Panc1 (cell line): ENCODE data around the gene C20orf204. TPM values are rescaled to one million over a fixed set of nuclear protein-coding genes. Genes with fewer than 3 reads are reported as not detected.
"Not testable (repeated sequence)": the region's sequence is repeated elsewhere in the genome, so short reads cannot be mapped to it uniquely, and the experiment has no call there.

Source experiments
- ATAC-seq: fragments of 200-7000 bp; cut with Tn5 transposase; 2 replicates; pipeline ENCODE4 v1.9.1; 2020; ENCODE audit warnings: mild to moderate bottlenecking, moderate library complexity
- BruUV-seq: library from RNA; stranded (reverse); fragments of 400-500 nt; replicated peaks from 2 replicates; lab custom pipeline; 2021; lab: Mats Ljungman, UMichigan
- CTCF ChIA-PET: fragments of 300-600 bp; sonication (Branson Sonifier 250); formaldehyde crosslinking; loops from one replicate; lab custom pipeline; 2022; ENCODE audit warnings: antibody characterized with exemption; lab: Charles Lee
- POLR2A ChIA-PET: fragments of 300-600 bp; sonication (Branson Sonifier 250); formaldehyde crosslinking; loops from one replicate; lab custom pipeline; 2022; ENCODE audit warnings: antibody characterized with exemption; lab: Charles Lee
- DNase-seq: peaks from one replicate; pipeline ENCODE4 v3.0.0-alpha.2; 2010; ENCODE audit warnings: low read depth, low spot score
- H3K27ac ChIP-seq: 2 replicates; pipeline ENCODE4 v1.5.1; 2011; ENCODE audit warnings: mild to moderate bottlenecking, low read length, inconsistent platforms
- H3K27me3 ChIP-seq: fragments of 200-500 bp; sonication (Bioruptor generic); 2 replicates; pipeline ENCODE4 v1.6.0; 2014; ENCODE audit warnings: low read length, inconsistent platforms; ENCODE audit not compliant: control insufficient read depth, insufficient read depth
- H3K36me3 ChIP-seq: fragments of 200-500 bp; sonication (Bioruptor generic); 2 replicates; pipeline ENCODE4 v1.5.1; 2014; ENCODE audit warnings: inconsistent platforms, mild to moderate bottlenecking, low read length, moderate library complexity; ENCODE audit not compliant: control insufficient read depth, insufficient read depth
- H3K4me1 ChIP-seq: 2 replicates; pipeline ENCODE4 v1.5.1; 2011; ENCODE audit warnings: inconsistent platforms, mild to moderate bottlenecking, low read length, moderate library complexity; ENCODE audit not compliant: control insufficient read depth, insufficient read depth
- H3K4me3 ChIP-seq, 2 experiments: 2 replicates each; pipeline ENCODE4 v1.5.1; 2011 to 2012; ENCODE audit warnings: low read depth in 2 of 2, low read length in 2 of 2, mild to moderate bottlenecking in 2 of 2, inconsistent platforms in 1 of 2, moderate library complexity in 1 of 2
- H3K9me3 ChIP-seq: fragments of 200-500 bp; sonication (Bioruptor generic); 2 replicates; pipeline ENCODE4 v1.5.1; 2014; ENCODE audit warnings: low read depth, mild to moderate bottlenecking, inconsistent platforms, low read length, moderate library complexity; ENCODE audit not compliant: control insufficient read depth, insufficient read depth
- in situ Hi-C: cut with HindIII; loops from 2 replicates; pipeline ENCODE4 v1.10.0; 2016; ENCODE audit warnings: low sequenced_read_pairs, low pct_unique_long_range_greater_than_20kb
- intact Hi-C: fragments of 100-400 bp; cut with micrococcal nuclease; formaldehyde crosslinking; loops from one replicate; pipeline ENCODE4 v1.10.0; 2022; ENCODE audit not compliant: unreplicated experiment
- microRNA-seq: library from miRNA; unstranded; fragments of <30 nt; microRNA quantifications from one replicate; pipeline ENCODE4 v1.1.0, GENCODE V29; 2020; ENCODE audit not compliant: unreplicated experiment
- total RNA-seq: library from RNA; stranded (reverse); gene quantifications from one replicate; pipeline ENCODE4 v1.2.1, GENCODE V29; 2021; ENCODE audit not compliant: unreplicated experiment

Gene C20orf204
- total RNA-seq, 1 experiment from 2014 or later: 1.9 TPM

GRCh38 chr20:64088586-64088985 is 52.6 kb downstream of the C20orf204 start:
- H3K4me3 ChIP-seq, DNase-seq, H3K36me3 ChIP-seq, H3K4me1 ChIP-seq, H3K9me3 ChIP-seq, in situ Hi-C loops, H3K27ac ChIP-seq, H3K27me3 ChIP-seq, ATAC-seq, CTCF ChIA-PET, BruUV-seq, POLR2A ChIA-PET, intact Hi-C loops: not testable (repeated sequence)

Small RNA genes within 50 kb of the gene (microRNA-seq; reads per million reads assigned to microRNA genes)
- 2.2 reads per million for gene MIR6813

Other genes starting within 250 kb of the C20orf204 start
- gene ZBTB46, start 204.9 kb upstream of the C20orf204 start, total RNA-seq: 15.2 TPM
- gene ABHD16B, start 174.7 kb upstream of the C20orf204 start, total RNA-seq: not detected
- gene TPD52L2, start 170.9 kb upstream of the C20orf204 start, total RNA-seq: 113 TPM
- 59.5 TPM for gene DNAJC5, start 141.1 kb upstream of the C20orf204 start, total RNA-seq
- gene UCKL1, start 79.8 kb upstream of the C20orf204 start, total RNA-seq: 47.4 TPM
- 17.9 TPM for gene ZNF512B, start 66.3 kb upstream of the C20orf204 start, total RNA-seq
- gene SAMD10, start 56.5 kb upstream of the C20orf204 start, total RNA-seq: 8.8 TPM
- 88.4 TPM for gene PRPF6, start 55.0 kb upstream of the C20orf204 start, total RNA-seq
- gene SOX18, start 13.5 kb downstream of the C20orf204 start, total RNA-seq: 18.7 TPM
- 38.5 TPM for gene TCEA2, start 27.0 kb downstream of the C20orf204 start, total RNA-seq
- 32.0 TPM for gene RGS19, start 43.3 kb downstream of the C20orf204 start, total RNA-seq
- gene OPRL1, start 43.9 kb downstream of the C20orf204 start, total RNA-seq: 3.9 TPM
- gene LKAAEAR1, start 48.2 kb downstream of the C20orf204 start, total RNA-seq: 0.67 TPM
- not detected for gene NPBWR2, start 71.4 kb downstream of the C20orf204 start, total RNA-seq
- gene MYT1, start 128.3 kb downstream of the C20orf204 start, total RNA-seq: 0.41 TPM
- gene PCMTD2, start 219.6 kb downstream of the C20orf204 start, total RNA-seq: 35.0 TPM